NCI-H446 (cell line): ENCODE data around the gene KIAA1210.

Experiments used
- DNase-seq, 2 experiments: peaks; one replicate each; lab custom pipeline; 2025; lab: John Stamatoyannopoulos, UW

Gene KIAA1210

GRCh38 chrX:119093991-119094735 lies 33.4 kb downstream of the KIAA1210 start:
- DNase-seq: no peak

GRCh38 chrX:119090627-119091026 lies 37.0 kb downstream of the KIAA1210 start:
- DNase-seq: no peak

GRCh38 chrX:119089619-119090018 lies 38.0 kb downstream of the KIAA1210 start:
- DNase-seq: no peak

GRCh38 chrX:119087121-119087520 lies 40.5 kb downstream of the KIAA1210 start:
- DNase-seq: no peak

- DNase-seq: no peak
These were observed 42.8 kb downstream of the KIAA1210 start for GRCh38 chrX:119084766-119085165.

- DNase-seq: no peak
These were observed 45.3 kb downstream of the KIAA1210 start for GRCh38 chrX:119082278-119082677.

GRCh38 chrX:119075270-119076025 lies 52.2 kb downstream of the KIAA1210 start:
- DNase-seq: no peak

GRCh38 chrX:119073911-119074310 lies 53.7 kb downstream of the KIAA1210 start:
- no peak for DNase-seq

- no peak for DNase-seq
These were observed 54.3 kb downstream of the KIAA1210 start for GRCh38 chrX:119073200-119073905.

GRCh38 chrX:119072744-119073143 lies 54.9 kb downstream of the KIAA1210 start, which contains the start of gene CT47C1:
Gene CT47C1 (plus strand): TSS chrX:119072993. CDS start chrX:119073226, 233 bp downstream.
- DNase-seq: no peak

GRCh38 chrX:119071381-119071780 lies 56.2 kb downstream of the KIAA1210 start:
- DNase-seq: no peak

GRCh38 chrX:119069762-119070161 lies 57.9 kb downstream of the KIAA1210 start:
- DNase-seq: no peak

GRCh38 chrX:119069128-119069527 lies 58.5 kb downstream of the KIAA1210 start:
- no peak for DNase-seq

- peak in 1 of 2 experiments; percentile 4 for DNase-seq
These were observed 60.4 kb downstream of the KIAA1210 start for GRCh38 chrX:119067023-119067739.

- no peak for DNase-seq
These were observed 64.2 kb downstream of the KIAA1210 start for GRCh38 chrX:119063428-119063827.

GRCh38 chrX:119062750-119063374 lies 64.8 kb downstream of the KIAA1210 start:
- no peak for DNase-seq

GRCh38 chrX:119055687-119056086 lies 71.9 kb downstream of the KIAA1210 start:
- DNase-seq: no peak

GRCh38 chrX:119045884-119046283 lies 81.7 kb downstream of the KIAA1210 start:
- DNase-seq: no peak

GRCh38 chrX:119042996-119043395 lies 84.6 kb downstream of the KIAA1210 start:
- DNase-seq: no peak

- no peak for DNase-seq
These were observed 85.6 kb downstream of the KIAA1210 start for GRCh38 chrX:119042040-119042439.

GRCh38 chrX:119041175-119041574 lies 86.4 kb downstream of the KIAA1210 start:
- DNase-seq: no peak
